Liver (tissue), 9 donors: Measurements from ENCODE around the gene CSHL1. TPM values are rescaled to one million over a fixed set of nuclear protein-coding genes. Genes with fewer than 3 reads are reported as not detected.

Experiments used
- DNase-seq: peaks from one replicate; pipeline ENCODE4 v3.0.0-alpha.2; 2017; ENCODE audit warnings: low spot score
- H3K27ac ChIP-seq, 2 donors: one replicate each; pipeline ENCODE4 v1.7.0; 2013; ENCODE audit warnings: inconsistent platforms in 2 of 2, low read length in 2 of 2, control low read depth in 1 of 2, low read depth in 1 of 2, mild to moderate bottlenecking in 1 of 2
- H3K27me3 ChIP-seq, 4 donors: one replicate each; pipeline versions ENCODE4 v1.6.1 to v1.7.0; 2013; ENCODE audit warnings: low read length in 3 of 4, inconsistent platforms in 1 of 4, mild to moderate bottlenecking in 1 of 4, moderate library complexity in 1 of 4; ENCODE audit not compliant: control insufficient read depth in 4 of 4, insufficient read depth in 4 of 4
- H3K36me3 ChIP-seq, 4 donors: one replicate each; pipeline versions ENCODE4 v1.6.1 to v1.7.0; 2013; ENCODE audit warnings: low read length in 3 of 4, mild to moderate bottlenecking in 3 of 4, low read depth in 1 of 4, moderate library complexity in 1 of 4; ENCODE audit not compliant: control insufficient read depth in 4 of 4, insufficient read depth in 3 of 4
- H3K4me1 ChIP-seq, 4 donors: one replicate each; pipeline versions ENCODE4 v1.6.1 to v1.7.0; 2013; ENCODE audit warnings: low read length in 3 of 4, mild to moderate bottlenecking in 3 of 4, moderate library complexity in 1 of 4; ENCODE audit not compliant: control insufficient read depth in 4 of 4, insufficient read depth in 4 of 4
- H3K4me3 ChIP-seq, 3 donors: one replicate each; pipeline versions ENCODE4 v1.6.1 to v1.7.0; 2013; ENCODE audit warnings: low read length in 3 of 3, control low read depth in 1 of 3, low read depth in 1 of 3, mild to moderate bottlenecking in 1 of 3
- H3K9ac ChIP-seq, 2 donors: one replicate each; pipeline ENCODE4 v1.7.0; 2013; ENCODE audit warnings: low read length in 2 of 2, mild to moderate bottlenecking in 2 of 2, moderate library complexity in 2 of 2, control low read depth in 1 of 2, low read depth in 1 of 2
- H3K9me3 ChIP-seq, 4 donors: one replicate each; pipeline versions ENCODE4 v1.6.1 to v1.7.0; 2013; ENCODE audit warnings: low read length in 3 of 4; ENCODE audit not compliant: control insufficient read depth in 4 of 4
- EGR1 ChIP-seq, 2 donors: IDR thresholded peaks; 2 replicates each; pipeline ENCODE4 v1.6.1; 2016 to 2018; ENCODE audit warnings: antibody characterized with exemption in 2 of 2, low read depth in 2 of 2
- FOXA2 ChIP-seq: IDR thresholded peaks from 2 replicates; pipeline ENCODE4 v1.6.1; 2016; ENCODE audit warnings: antibody characterized with exemption
- HNF4A ChIP-seq, 2 donors: conservative IDR thresholded peaks; 2 replicates each; pipeline ENCODE4 v1.6.1; 2016; ENCODE audit warnings: antibody characterized with exemption in 2 of 2, mild to moderate bottlenecking in 2 of 2
- HNF4G ChIP-seq: IDR thresholded peaks from 2 replicates; pipeline ENCODE4 v1.6.1; 2016; ENCODE audit warnings: antibody characterized with exemption
- JUND ChIP-seq, 2 donors: IDR thresholded peaks; 2 replicates each; pipeline ENCODE4 v1.6.1; 2016; ENCODE audit warnings: antibody characterized with exemption in 2 of 2
- RAD21 ChIP-seq, 2 donors: IDR thresholded peaks; 2 replicates each; pipeline ENCODE4 v1.6.1; 2016; ENCODE audit warnings: antibody characterized with exemption in 2 of 2, mild to moderate bottlenecking in 2 of 2
- RXRA ChIP-seq, 2 donors: IDR thresholded peaks; 2 replicates each; pipeline ENCODE4 v1.6.1; 2017 to 2018; ENCODE audit warnings: antibody characterized with exemption in 2 of 2, mild to moderate bottlenecking in 1 of 2
- SP1 ChIP-seq: IDR thresholded peaks from 2 replicates; pipeline ENCODE4 v1.6.1; 2018; ENCODE audit warnings: antibody characterized with exemption, mild to moderate bottlenecking
- YY1 ChIP-seq: IDR thresholded peaks from 2 replicates; pipeline ENCODE4 v1.6.1; 2016; ENCODE audit warnings: antibody characterized with exemption, mild to moderate bottlenecking
- WGBS: extraction: QIAGEN DNeasy Blood & Tissue Kit; methylation state at CpG from one replicate; pipeline ENCODE4 v1.1.7; 2013; 5-methylcytosine and 5-hydroxymethylcytosine counted together
- polyA plus RNA-seq, 2 donors: library from polyadenylated mRNA; stranded (reverse) in 1 of 2; unstranded in 1 of 2; fragments of 200-250 nt in 1 of 2; fragments of >200 nt in 1 of 2; fragmentation: Nextera tagmentation in 1 of 2; extraction: Ambion mirVana in 1 of 2; gene quantifications; one replicate each; pipeline versions ENCODE4 v1.2.1 to v1.2.3, GENCODE V29; 2013 to 2015
- total RNA-seq, 2 donors: library from RNA; depleted of rRNA; stranded (reverse); fragments of >200 nt; gene quantifications; one replicate each; pipeline ENCODE4 v1.2.3, GENCODE V29; 2014
- TF ChIP-seq, protein P1 (sequence below): IDR thresholded peaks from 2 replicates; pipeline ENCODE4 v1.6.1; 2016; ENCODE audit warnings: antibody characterized with exemption
- TF ChIP-seq, protein P2 (sequence below): IDR thresholded peaks from 2 replicates; pipeline ENCODE4 v1.6.1; 2016; ENCODE audit warnings: antibody characterized with exemption
- TF ChIP-seq, protein P3 (sequence below): IDR thresholded peaks from 2 replicates; pipeline ENCODE4 v1.6.1; 2016; ENCODE audit warnings: antibody characterized with exemption
- TF ChIP-seq, protein P4 (sequence below): fragments of 150-350 bp; IDR thresholded peaks from 2 replicates; pipeline ENCODE4 v1.5.1; 2017; ENCODE audit warnings: improper control_type of control experiment, low read depth, low read length; ENCODE audit not compliant: missing input control
- donor health status: healthy.
- donor health status: healthy.
- donor health status: healthy.
- donor health status: healthy.
- donor health status: healthy.

CSHL1 gene
- total and polyA plus RNA-seq, 4 donors, result not detected

DNA sequence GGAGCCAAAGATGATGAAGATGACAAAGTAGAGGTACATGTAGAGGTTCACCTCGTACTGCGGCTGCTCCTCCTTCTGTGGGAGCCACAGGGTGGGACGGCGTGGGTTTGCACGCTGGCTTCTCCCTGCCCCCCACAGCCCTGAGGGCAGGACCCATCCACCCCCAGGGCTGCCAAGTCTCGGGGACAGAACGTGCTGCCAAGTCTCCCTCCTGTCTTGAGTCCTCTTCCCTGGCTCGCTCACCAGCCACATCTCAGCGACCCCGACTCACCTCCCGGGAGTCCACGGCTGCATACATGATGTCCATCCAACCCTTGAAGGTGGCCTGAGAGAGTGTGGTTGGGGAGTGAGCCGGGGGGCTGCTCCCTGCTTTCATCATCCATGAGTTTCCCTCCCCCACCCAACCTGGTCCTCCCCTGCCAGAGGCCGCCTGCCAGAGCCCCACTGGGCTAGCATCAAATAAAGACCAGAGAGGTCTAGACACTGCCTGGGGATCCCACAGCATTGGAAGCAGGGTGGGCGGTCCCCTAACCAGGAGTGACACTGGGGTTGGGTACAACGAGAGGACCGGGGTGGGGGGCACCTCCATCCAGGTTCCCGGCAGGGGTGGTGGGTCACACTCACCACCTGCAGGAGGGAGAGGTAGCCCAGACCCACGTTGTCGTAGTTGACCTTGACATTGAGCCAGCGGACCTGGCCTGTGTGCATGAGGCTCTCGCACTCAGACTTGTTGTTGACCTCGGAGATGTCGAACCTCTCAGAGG lies 33.9 kb upstream of the CSHL1 start (continued):
- no peak for TF ChIP-seq HNF4A (conservative IDR thresholded peaks at IDR 0.05)
- TF ChIP-seq HNF4G, result no peak

DNA sequence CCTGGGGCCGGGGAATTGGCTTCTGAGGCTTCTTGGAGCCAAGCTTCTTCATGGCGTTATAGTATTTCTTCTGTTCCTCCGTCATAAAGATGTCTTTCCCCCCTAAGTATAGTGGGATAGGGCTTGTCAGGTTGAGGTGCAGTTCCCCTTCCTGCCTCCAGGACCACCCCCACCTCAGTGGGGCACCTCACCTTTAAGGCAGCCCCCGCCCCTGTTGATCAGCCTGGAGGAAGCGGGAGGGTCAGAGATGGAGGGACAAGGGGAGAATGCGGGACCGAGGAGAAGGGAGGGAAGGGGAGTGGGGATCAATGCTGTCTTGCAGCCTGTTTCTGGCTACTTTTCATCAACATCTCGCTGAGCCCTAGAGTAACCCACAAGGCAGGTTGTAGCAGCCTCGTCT lies 32.7 kb upstream of the CSHL1 start:
- no peak overlapping the region for H3K4me3 ChIP-seq
- H3K4me1 ChIP-seq, result peaks cover 0 to 4% (median 0%) of the 10 kb centered on the region in 4 donors
- no peaks in the 10 kb centered on the region for H3K9me3 ChIP-seq
- H3K27me3 ChIP-seq, result no peaks in the 10 kb centered on the region
- TF ChIP-seq RAD21 (IDR thresholded peaks at IDR 0.05), result no peak
- TF ChIP-seq SP1, result no peak
- TF ChIP-seq HNF4G, result no peak
- WGBS, result 91% methylated on average over 9 of the region's 9 CpGs
- H3K27ac ChIP-seq, result no peak overlapping the region
- no peak overlapping the region for H3K9ac ChIP-seq
- H3K36me3 ChIP-seq, result no peaks in the 10 kb centered on the region
- no peak for DNase-seq

DNA sequence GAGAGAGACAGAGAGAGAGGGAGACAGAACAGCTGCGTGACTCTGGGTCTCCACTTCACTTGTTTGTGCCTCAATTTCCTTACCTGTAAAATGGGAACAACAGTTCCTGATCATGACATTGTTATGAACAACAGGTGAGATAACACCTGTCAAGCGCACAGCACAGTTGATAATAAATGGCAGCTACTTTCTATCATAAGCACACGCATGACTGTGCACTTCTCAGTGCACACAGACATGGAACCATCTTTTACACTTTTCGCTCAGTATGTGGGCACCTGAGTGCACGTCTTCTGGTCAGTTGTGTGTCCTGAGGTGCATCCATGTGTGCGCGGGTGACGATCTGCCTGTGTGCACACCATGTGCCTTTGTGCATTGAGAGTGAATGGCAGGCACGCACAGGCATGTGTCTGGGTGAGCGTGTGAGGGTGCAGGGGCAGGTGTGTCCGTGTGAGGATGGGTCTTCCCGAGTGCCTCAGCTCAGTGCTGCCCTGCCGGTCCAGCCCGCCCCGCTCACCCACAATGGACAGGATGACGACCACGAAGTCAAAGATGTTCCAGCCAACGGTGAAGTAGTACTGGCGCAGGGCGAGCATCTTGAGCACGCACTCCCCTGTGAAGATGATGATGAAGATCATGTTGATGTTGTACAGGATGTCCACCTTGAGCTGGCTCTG lies 31.4 kb upstream of the CSHL1 start:
- TF ChIP-seq FOXA2, result no peak
- TF ChIP-seq JUND (IDR thresholded peaks at IDR 0.05), result no peak
- no peak for TF ChIP-seq YY1
- DNase-seq, result no peak
- H3K4me3 ChIP-seq, result no peak overlapping the region
- H3K4me1 ChIP-seq, result peaks cover 0 to 4% (median 0%) of the 10 kb centered on the region in 4 donors
- H3K27me3 ChIP-seq, result no peaks in the 10 kb centered on the region
- H3K9ac ChIP-seq, result no peak overlapping the region
- no peak overlapping the region for H3K27ac ChIP-seq
- no peaks in the 10 kb centered on the region for H3K9me3 ChIP-seq
- no peaks in the 10 kb centered on the region for H3K36me3 ChIP-seq
- 94% methylated on average over 21 of the region's 21 CpGs for WGBS

DNA sequence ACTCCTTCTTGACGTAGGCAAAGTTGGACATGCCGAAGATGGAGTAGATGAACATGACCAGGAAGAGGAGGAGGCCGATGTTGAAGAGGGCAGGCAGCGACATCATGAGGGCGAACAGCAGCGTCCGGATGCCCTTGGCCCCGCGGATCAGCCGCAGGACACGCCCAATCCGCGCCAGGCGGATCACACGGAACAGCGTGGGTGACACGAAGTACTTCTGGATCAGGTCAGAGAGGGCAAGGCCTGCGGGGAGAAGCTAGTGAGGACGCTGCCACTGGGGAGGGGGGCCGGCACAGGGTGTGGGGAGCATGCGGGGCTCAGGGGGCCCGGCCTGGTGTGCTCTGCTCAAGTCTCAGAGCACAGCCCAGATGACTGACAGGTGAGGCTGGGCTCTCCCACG lies 30.7 kb upstream of the CSHL1 start:
- H3K27ac ChIP-seq, result no peak overlapping the region
- TF ChIP-seq HNF4G (no peak), YY1 (no peak), RXRA (IDR thresholded peaks at IDR 0.05) (no peak), SP1 (no peak), RAD21 (IDR thresholded peaks at IDR 0.05) (no peak)
- peaks cover 0 to 4% (median 0%) of the 10 kb centered on the region in 4 donors for H3K4me1 ChIP-seq
- H3K36me3 ChIP-seq, result no peaks in the 10 kb centered on the region
- no peak overlapping the region for H3K4me3 ChIP-seq
- no peak for DNase-seq
- no peaks in the 10 kb centered on the region for H3K27me3 ChIP-seq
- H3K9ac ChIP-seq, result no peak overlapping the region
- 94% methylated on average over 23 of the region's 23 CpGs for WGBS
- no peaks in the 10 kb centered on the region for H3K9me3 ChIP-seq

DNA sequence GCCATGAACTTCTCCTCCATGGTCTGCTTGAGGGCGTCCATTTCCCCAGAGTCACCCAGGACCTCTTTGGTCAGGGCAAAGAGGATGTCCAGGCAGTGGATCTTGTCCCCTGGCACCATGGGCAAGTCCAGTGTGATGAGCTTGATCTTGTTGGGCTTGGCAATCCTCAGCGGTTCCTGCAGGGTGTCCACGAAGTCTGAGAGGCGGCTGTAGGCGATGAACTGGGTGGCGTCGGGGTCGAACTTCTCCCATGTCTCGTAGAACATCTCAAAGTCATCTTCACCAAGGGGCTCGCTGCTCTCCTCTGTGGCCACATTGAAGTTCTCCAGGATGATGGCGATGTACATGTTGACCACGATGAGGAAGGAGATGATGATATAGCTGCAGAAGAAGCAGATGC lies 30.1 kb upstream of the CSHL1 start:
- DNase-seq, result no peak
- WGBS, result 93% methylated on average over 12 of the region's 12 CpGs
- TF ChIP-seq, protein P1, sequence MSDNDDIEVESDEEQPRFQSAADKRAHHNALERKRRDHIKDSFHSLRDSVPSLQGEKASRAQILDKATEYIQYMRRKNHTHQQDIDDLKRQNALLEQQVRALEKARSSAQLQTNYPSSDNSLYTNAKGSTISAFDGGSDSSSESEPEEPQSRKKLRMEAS, result no peak
- TF ChIP-seq HNF4A (conservative IDR thresholded peaks at IDR 0.05) (no peak), SP1 (no peak), RAD21 (IDR thresholded peaks at IDR 0.05) (no peak), EGR1 (IDR thresholded peaks at IDR 0.05; ENCODE audit: low read depth in 2 of 2) (no peak)
- TF ChIP-seq, protein P2, sequence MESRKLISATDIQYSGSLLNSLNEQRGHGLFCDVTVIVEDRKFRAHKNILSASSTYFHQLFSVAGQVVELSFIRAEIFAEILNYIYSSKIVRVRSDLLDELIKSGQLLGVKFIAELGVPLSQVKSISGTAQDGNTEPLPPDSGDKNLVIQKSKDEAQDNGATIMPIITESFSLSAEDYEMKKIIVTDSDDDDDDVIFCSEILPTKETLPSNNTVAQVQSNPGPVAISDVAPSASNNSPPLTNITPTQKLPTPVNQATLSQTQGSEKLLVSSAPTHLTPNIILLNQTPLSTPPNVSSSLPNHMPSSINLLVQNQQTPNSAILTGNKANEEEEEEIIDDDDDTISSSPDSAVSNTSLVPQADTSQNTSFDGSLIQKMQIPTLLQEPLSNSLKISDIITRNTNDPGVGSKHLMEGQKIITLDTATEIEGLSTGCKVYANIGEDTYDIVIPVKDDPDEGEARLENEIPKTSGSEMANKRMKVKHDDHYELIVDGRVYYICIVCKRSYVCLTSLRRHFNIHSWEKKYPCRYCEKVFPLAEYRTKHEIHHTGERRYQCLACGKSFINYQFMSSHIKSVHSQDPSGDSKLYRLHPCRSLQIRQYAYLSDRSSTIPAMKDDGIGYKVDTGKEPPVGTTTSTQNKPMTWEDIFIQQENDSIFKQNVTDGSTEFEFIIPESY, result no peak
- TF ChIP-seq, protein P3, sequence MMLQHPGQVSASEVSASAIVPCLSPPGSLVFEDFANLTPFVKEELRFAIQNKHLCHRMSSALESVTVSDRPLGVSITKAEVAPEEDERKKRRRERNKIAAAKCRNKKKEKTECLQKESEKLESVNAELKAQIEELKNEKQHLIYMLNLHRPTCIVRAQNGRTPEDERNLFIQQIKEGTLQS, result no peak
- TF ChIP-seq, protein P4, sequence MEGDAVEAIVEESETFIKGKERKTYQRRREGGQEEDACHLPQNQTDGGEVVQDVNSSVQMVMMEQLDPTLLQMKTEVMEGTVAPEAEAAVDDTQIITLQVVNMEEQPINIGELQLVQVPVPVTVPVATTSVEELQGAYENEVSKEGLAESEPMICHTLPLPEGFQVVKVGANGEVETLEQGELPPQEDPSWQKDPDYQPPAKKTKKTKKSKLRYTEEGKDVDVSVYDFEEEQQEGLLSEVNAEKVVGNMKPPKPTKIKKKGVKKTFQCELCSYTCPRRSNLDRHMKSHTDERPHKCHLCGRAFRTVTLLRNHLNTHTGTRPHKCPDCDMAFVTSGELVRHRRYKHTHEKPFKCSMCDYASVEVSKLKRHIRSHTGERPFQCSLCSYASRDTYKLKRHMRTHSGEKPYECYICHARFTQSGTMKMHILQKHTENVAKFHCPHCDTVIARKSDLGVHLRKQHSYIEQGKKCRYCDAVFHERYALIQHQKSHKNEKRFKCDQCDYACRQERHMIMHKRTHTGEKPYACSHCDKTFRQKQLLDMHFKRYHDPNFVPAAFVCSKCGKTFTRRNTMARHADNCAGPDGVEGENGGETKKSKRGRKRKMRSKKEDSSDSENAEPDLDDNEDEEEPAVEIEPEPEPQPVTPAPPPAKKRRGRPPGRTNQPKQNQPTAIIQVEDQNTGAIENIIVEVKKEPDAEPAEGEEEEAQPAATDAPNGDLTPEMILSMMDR, result no peak

More for the DNA sequence above, 30.1 kb upstream of the CSHL1 start:
- no peaks in the 10 kb centered on the region for H3K36me3 ChIP-seq
- H3K4me3 ChIP-seq, result no peak overlapping the region
- no peaks in the 10 kb centered on the region for H3K9me3 ChIP-seq
- no peaks in the 10 kb centered on the region for H3K27me3 ChIP-seq
- no peaks in the 10 kb centered on the region for H3K4me1 ChIP-seq
- H3K9ac ChIP-seq, result no peak overlapping the region
- H3K27ac ChIP-seq, result no peak overlapping the region
